Measurements from ENCODE around the gene INO80E.

The INO80E gene

DNA sequence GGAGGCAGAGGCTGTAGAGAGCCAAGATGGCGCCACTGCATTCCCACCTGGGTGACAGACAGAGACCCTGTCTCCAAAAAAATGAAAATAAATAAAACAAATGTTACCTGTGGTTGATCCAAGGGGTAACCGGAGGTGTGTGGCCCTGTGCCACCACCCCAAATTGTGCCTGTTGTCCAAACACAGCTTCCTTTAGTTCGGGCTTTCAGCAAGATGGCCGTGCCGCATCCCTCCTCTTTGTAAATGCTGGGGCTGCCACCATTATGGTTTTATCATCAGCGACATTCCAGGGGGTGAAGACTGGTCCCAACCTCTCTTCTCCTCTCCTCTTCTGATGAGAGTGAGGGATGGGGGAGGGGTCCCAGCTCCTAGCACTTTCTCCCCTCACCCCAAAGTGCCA, 26.8 kb downstream of the INO80E start, which contains the start of gene C16orf92:
Gene C16orf92, plus strand, starts transcription at position 312 of the 400 bp plus-strand sequence. CDS start 143 bp downstream, outside the sequence.
- Histone ChIP-seq H3K9me3 (ENCODE audit: insufficient read depth, low read depth, low read length) (no peaks in the 10 kb centered on the region), H3K4me1 (ENCODE audit: insufficient read depth, low read length, poor library complexity, severe bottlenecking) (peaks cover 4% of the 10 kb centered on the region), H4K20me1 (ENCODE audit: insufficient read depth, low read length, poor library complexity, severe bottlenecking) (no peaks in the 10 kb centered on the region), H2AFZ (ENCODE audit: low read length) (no peak within 1 kb of the TSS), H3K27me3 (ENCODE audit: insufficient read depth, low read length, poor library complexity, severe bottlenecking) (no peaks in the 10 kb centered on the region), H3K4me3 (ENCODE audit: low read length, poor library complexity, severe bottlenecking) (no peak within 1 kb of the TSS), H3K4me2 (ENCODE audit: low read depth, low read length, poor library complexity, severe bottlenecking) (no peak within 1 kb of the TSS), H3K9me2 (replicated peaks; ENCODE audit: low read depth, low read length) (no peaks in the 10 kb centered on the region), H3K9ac (ENCODE audit: low read depth, low read length, poor library complexity, severe bottlenecking) (no peak within 1 kb of the TSS), H3F3A (ENCODE audit: low read depth) (no peaks in the 10 kb centered on the region), H3K36me3 (ENCODE audit: insufficient read depth, low read length) (no peaks in the 10 kb centered on the region), H3K79me2 (ENCODE audit: insufficient read depth, low read length) (no peaks in the 10 kb centered on the region)
- TF ChIP-seq EZH2phosphoT487 (IDR thresholded peaks at IDR 0.05; ENCODE audit: borderline replicate concordance) = no peak
- TF ChIP-seq, protein P1, sequence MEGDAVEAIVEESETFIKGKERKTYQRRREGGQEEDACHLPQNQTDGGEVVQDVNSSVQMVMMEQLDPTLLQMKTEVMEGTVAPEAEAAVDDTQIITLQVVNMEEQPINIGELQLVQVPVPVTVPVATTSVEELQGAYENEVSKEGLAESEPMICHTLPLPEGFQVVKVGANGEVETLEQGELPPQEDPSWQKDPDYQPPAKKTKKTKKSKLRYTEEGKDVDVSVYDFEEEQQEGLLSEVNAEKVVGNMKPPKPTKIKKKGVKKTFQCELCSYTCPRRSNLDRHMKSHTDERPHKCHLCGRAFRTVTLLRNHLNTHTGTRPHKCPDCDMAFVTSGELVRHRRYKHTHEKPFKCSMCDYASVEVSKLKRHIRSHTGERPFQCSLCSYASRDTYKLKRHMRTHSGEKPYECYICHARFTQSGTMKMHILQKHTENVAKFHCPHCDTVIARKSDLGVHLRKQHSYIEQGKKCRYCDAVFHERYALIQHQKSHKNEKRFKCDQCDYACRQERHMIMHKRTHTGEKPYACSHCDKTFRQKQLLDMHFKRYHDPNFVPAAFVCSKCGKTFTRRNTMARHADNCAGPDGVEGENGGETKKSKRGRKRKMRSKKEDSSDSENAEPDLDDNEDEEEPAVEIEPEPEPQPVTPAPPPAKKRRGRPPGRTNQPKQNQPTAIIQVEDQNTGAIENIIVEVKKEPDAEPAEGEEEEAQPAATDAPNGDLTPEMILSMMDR (conservative IDR thresholded peaks at IDR 0.05; ENCODE audit: low read length) = no peak

DNA sequence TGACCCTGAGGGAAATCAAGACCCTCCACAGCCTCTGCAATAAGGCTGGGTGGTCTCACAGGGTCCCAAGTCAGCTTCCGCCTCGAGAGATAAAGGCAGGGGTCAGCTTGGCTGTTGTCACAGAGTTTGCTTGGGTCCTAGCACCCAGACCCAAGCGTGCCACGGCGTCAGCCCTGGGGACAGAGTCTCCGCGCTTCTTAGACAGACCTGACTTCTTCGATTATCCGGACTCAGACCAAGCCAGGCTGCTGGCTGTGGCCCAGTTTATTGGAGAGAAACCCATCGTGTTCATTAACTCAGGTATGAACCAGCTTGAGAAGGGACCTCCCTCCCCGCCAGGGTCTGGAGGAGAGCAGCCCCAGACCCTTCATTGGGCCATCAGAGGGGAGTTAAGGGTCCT, 27.5 kb downstream of the INO80E start:
- H3K27me3 ChIP-seq (ENCODE audit: insufficient read depth, low read length, poor library complexity, severe bottlenecking) = no peaks in the 10 kb centered on the region
- no peaks in the 10 kb centered on the region for H3F3A ChIP-seq (ENCODE audit: low read depth)
- no peaks in the 10 kb centered on the region for H3K36me3 ChIP-seq (ENCODE audit: insufficient read depth, low read length)
- H3K9me2 ChIP-seq (replicated peaks; ENCODE audit: low read depth, low read length) = no peaks in the 10 kb centered on the region
- no peak overlapping the region for H3K9ac ChIP-seq (ENCODE audit: low read depth, low read length, poor library complexity, severe bottlenecking)
- no peaks in the 10 kb centered on the region for H4K20me1 ChIP-seq (ENCODE audit: insufficient read depth, low read length, poor library complexity, severe bottlenecking)
- no peak overlapping the region for H2AFZ ChIP-seq (ENCODE audit: low read length)
- no peak for TF ChIP-seq EZH2phosphoT487 (IDR thresholded peaks at IDR 0.05; ENCODE audit: borderline replicate concordance)
- peaks cover 4% of the 10 kb centered on the region for H3K4me1 ChIP-seq (ENCODE audit: insufficient read depth, low read length, poor library complexity, severe bottlenecking)
- no peak overlapping the region for H3K4me2 ChIP-seq (ENCODE audit: low read depth, low read length, poor library complexity, severe bottlenecking)
- H3K79me2 ChIP-seq (ENCODE audit: insufficient read depth, low read length) = no peaks in the 10 kb centered on the region
- no peak overlapping the region for H3K4me3 ChIP-seq (ENCODE audit: low read length, poor library complexity, severe bottlenecking)
- no peaks in the 10 kb centered on the region for H3K9me3 ChIP-seq (ENCODE audit: insufficient read depth, low read depth, low read length)

DNA sequence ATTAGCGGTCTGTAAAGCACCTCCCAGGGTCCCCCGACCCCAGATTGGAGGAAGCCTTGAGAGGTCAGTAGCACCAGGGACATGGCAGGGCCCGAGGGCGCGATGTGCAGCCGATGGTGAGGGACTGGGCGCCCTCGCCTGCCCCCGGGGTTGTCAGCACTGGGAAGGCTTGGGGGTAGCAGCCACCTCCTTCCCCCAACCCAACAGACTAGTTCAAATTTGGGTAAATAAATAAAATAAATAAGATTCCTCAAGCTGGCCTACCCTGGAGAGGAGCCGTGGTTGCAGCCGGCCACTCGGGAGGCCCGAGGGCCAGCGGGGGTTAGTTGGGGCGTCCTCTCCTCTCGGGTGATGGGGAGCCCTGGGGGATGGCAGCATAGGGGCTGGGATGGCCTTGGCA, 28.4 kb downstream of the INO80E start:
- Histone ChIP-seq H3K9me2 (replicated peaks; ENCODE audit: low read depth, low read length) (no peaks in the 10 kb centered on the region), H3K9ac (ENCODE audit: low read depth, low read length, poor library complexity, severe bottlenecking) (no peak overlapping the region), H3K27me3 (ENCODE audit: insufficient read depth, low read length, poor library complexity, severe bottlenecking) (no peaks in the 10 kb centered on the region), H2AFZ (ENCODE audit: low read length) (no peak overlapping the region), H3K4me1 (ENCODE audit: insufficient read depth, low read length, poor library complexity, severe bottlenecking) (peaks cover 4% of the 10 kb centered on the region), H3K9me3 (ENCODE audit: insufficient read depth, low read depth, low read length) (no peaks in the 10 kb centered on the region), H3K79me2 (ENCODE audit: insufficient read depth, low read length) (no peaks in the 10 kb centered on the region), H3K36me3 (ENCODE audit: insufficient read depth, low read length) (no peaks in the 10 kb centered on the region), H3K4me3 (ENCODE audit: low read length, poor library complexity, severe bottlenecking) (no peak overlapping the region), H3K4me2 (ENCODE audit: low read depth, low read length, poor library complexity, severe bottlenecking) (no peak overlapping the region), H3F3A (ENCODE audit: low read depth) (no peaks in the 10 kb centered on the region), H4K20me1 (ENCODE audit: insufficient read depth, low read length, poor library complexity, severe bottlenecking) (no peaks in the 10 kb centered on the region)
- no peak for TF ChIP-seq EZH2phosphoT487 (IDR thresholded peaks at IDR 0.05; ENCODE audit: borderline replicate concordance)

DNA sequence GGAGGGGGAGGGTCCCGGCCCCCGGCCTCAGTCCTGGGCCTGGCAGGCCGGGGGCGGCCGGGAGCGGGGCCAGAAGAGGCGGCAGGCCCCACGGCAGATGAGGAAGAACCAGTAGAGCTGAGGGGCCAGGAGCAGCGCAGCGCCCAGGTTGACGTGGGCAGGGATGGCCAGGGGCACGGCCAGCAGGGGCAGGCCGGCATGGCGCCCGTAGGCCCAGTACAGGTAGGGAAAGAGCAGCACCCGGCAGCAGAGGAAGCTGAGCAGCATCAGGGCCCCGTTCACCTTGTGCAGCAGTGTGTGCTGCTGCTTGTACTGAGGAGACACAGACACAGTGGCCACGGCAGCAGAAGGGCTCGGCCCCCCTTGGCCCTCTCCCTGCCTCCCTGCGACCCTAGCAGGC, 29.1 kb downstream of the INO80E start:
- Histone ChIP-seq H3K27me3 (ENCODE audit: insufficient read depth, low read length, poor library complexity, severe bottlenecking) (no peaks in the 10 kb centered on the region), H3K4me3 (ENCODE audit: low read length, poor library complexity, severe bottlenecking) (no peak overlapping the region), H3F3A (ENCODE audit: low read depth) (no peaks in the 10 kb centered on the region), H3K36me3 (ENCODE audit: insufficient read depth, low read length) (no peaks in the 10 kb centered on the region), H3K9me3 (ENCODE audit: insufficient read depth, low read depth, low read length) (no peaks in the 10 kb centered on the region), H4K20me1 (ENCODE audit: insufficient read depth, low read length, poor library complexity, severe bottlenecking) (no peaks in the 10 kb centered on the region), H3K9ac (ENCODE audit: low read depth, low read length, poor library complexity, severe bottlenecking) (no peak overlapping the region), H2AFZ (ENCODE audit: low read length) (no peak overlapping the region), H3K4me2 (ENCODE audit: low read depth, low read length, poor library complexity, severe bottlenecking) (no peak overlapping the region), H3K9me2 (replicated peaks; ENCODE audit: low read depth, low read length) (no peaks in the 10 kb centered on the region), H3K79me2 (ENCODE audit: insufficient read depth, low read length) (no peaks in the 10 kb centered on the region), H3K4me1 (ENCODE audit: insufficient read depth, low read length, poor library complexity, severe bottlenecking) (peaks cover 4% of the 10 kb centered on the region)
- TF ChIP-seq, protein P1 (conservative IDR thresholded peaks at IDR 0.05; ENCODE audit: low read length) = no peak
- no peak for TF ChIP-seq EZH2phosphoT487 (IDR thresholded peaks at IDR 0.05; ENCODE audit: borderline replicate concordance)

Data from Loucy (cell line).